Epithelial cell of esophagus (primary cell): ENCODE measurements around the gene ADAMTS17.

Source experiments
- DNase-seq: peaks from one replicate; pipeline ENCODE4 v3.0.0; 2010; ENCODE audit warnings: low read depth
- H3K4me3 ChIP-seq: 2 replicates; pipeline ENCODE4 v1.5.1; 2011; ENCODE audit warnings: mild to moderate bottlenecking, low read length, control low read depth
- CTCF ChIP-seq: IDR thresholded peaks from 2 replicates; pipeline ENCODE4 v1.5.1; 2011; ENCODE audit warnings: low read depth, mild to moderate bottlenecking, low read length, control low read depth, inconsistent platforms; ENCODE audit not compliant: insufficient read depth; ENCODE audit errors: missing control alignments

ADAMTS17 gene

GRCh38 chr15:100256101-100256969, 85.4 kb downstream of the ADAMTS17 start:
- TF ChIP-seq CTCF, result no peak
- H3K4me3 ChIP-seq, result no peak overlapping the region
- no peak for DNase-seq

GRCh38 chr15:100255644-100256043, 86.1 kb downstream of the ADAMTS17 start:
- TF ChIP-seq CTCF, result no peak
- no peak overlapping the region for H3K4me3 ChIP-seq
- DNase-seq, result no peak

GRCh38 chr15:100254691-100255090, 87.1 kb downstream of the ADAMTS17 start:
- H3K4me3 ChIP-seq, result no peak overlapping the region
- no peak for DNase-seq
- no peak for TF ChIP-seq CTCF

GRCh38 chr15:100254285-100254684, 87.5 kb downstream of the ADAMTS17 start:
- H3K4me3 ChIP-seq, result no peak overlapping the region
- no peak for DNase-seq
- TF ChIP-seq CTCF, result no peak

GRCh38 chr15:100253640-100254039, 88.1 kb downstream of the ADAMTS17 start:
- no peak for DNase-seq
- TF ChIP-seq CTCF, result no peak

GRCh38 chr15:100252779-100253417, 88.9 kb downstream of the ADAMTS17 start:
- DNase-seq, result no peak
- TF ChIP-seq CTCF, result no peak
- H3K4me3 ChIP-seq, result no peak overlapping the region

More at GRCh38 chr15:100253640-100254039, 88.1 kb downstream of the ADAMTS17 start:
- no peak overlapping the region for H3K4me3 ChIP-seq
